NCI-H2196 (cell line): ENCODE measurements around the gene BMP2K.
"Not testable (repeated sequence)": the region's sequence is repeated elsewhere in the genome, so short reads cannot be mapped to it uniquely, and the experiment has no call there.

ENCODE experiments used
- DNase-seq: peaks from one replicate; lab custom pipeline; 2025; ENCODE audit not compliant: unreplicated experiment; lab: John Stamatoyannopoulos, UW

The BMP2K gene

DNA sequence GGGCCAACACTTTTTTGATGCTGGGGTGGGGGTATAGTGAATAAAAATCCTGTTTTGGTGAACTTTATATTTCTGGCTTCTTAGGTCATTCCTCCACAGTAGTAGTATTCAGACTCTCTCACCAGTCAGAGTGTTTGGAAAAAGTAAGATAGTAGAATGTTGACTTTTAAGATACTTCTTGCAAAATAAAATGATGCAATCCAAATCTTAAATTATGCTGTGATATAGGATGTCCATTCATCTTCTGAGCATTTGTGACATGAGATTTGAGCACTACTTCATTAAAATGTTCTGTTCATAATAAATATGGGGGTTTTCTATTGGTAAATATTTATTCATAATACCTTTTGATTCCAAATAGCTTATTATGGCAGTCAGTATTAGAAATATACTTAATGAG is 70.1 kb downstream of the BMP2K start:
- no peak for DNase-seq

GRCh38 chr4:78862314-78862737 is 86.2 kb downstream of the BMP2K start:
- DNase-seq, result no peak

- DNase-seq, result no peak
These were observed 87.2 kb downstream of the BMP2K start for GRCh38 chr4:78863254-78863869.

GRCh38 chr4:78863991-78864390 is 87.8 kb downstream of the BMP2K start:
- no peak for DNase-seq

- DNase-seq, result peak; percentile 42
These were observed 88.4 kb downstream of the BMP2K start for GRCh38 chr4:78864405-78865024.

DNA sequence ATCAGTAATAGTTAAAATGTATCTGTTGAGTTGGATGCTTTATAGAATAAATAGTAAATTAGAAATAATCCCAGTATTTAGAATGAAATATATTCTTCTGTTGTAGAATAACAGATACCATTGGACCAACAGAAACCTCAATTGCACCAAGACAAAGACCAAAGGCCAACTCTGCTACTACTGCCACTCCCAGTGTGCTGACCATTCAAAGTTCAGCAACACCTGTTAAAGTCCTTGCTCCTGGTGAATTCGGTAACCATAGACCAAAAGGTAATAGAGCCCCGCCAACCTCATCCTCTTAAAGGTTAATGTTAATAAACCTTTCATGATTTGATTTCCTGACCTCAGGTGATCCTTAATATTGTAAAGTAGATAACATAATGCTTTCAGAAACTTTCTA is 89.3 kb downstream of the BMP2K start:
- DNase-seq, result no peak

GRCh38 chr4:78868712-78869111 is 92.6 kb downstream of the BMP2K start:
- DNase-seq, result not testable (repeated sequence)

GRCh38 chr4:78870056-78870455 is 93.9 kb downstream of the BMP2K start:
- no peak for DNase-seq

- DNase-seq, result no peak
These were observed 100.6 kb downstream of the BMP2K start for GRCh38 chr4:78876568-78877320.

GRCh38 chr4:78878031-78878430 is 101.9 kb downstream of the BMP2K start:
- no peak for DNase-seq

DNA sequence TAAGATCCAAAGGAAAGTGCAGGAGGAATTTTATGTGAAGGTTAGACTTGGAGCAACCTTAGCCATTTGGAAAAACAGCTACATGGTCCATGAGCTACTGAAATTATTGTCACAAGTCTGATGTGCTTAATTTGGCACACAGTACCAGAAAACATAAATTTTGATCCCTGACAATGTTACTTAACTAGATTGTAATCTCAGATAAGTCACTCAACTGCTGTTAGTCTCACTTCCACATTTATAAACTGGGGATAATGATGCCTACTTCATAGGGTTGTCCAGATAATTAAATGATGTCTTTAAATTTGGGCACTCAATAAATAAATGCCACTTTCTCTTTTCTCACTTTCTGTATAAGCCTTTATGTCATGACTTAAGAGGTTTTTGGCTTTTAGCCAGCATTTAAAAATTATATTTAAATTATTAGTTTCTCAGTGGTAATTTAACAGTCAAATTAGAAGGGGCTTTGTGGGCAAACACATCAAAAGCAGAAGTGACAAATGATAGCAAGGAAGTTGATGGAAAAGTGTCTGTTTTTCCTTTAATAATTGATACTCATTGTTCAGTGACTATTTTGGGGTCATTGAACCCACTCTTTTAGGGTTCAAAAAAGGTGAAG is 104.8 kb downstream of the BMP2K start:
- DNase-seq, result no peak

DNA sequence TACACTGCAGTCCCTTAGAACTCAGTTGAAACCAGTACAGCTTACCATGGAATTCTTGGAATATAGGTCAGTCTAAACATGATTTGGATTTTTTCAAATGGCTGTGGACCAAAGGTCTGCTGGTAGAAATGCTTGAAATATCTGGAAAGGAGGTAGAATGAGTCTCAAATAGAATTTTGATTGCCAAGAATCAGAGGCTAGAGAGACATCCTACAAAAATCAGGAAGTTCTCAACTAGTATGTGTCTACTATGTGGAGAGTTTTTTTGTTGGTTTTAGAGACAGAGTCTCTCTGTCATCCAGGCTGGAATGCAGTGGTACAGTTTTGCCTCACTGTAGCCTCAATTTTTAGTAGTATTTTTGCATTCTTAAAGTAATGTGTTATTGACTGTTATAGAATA is 109.4 kb downstream of the BMP2K start:
- no peak for DNase-seq

DNA sequence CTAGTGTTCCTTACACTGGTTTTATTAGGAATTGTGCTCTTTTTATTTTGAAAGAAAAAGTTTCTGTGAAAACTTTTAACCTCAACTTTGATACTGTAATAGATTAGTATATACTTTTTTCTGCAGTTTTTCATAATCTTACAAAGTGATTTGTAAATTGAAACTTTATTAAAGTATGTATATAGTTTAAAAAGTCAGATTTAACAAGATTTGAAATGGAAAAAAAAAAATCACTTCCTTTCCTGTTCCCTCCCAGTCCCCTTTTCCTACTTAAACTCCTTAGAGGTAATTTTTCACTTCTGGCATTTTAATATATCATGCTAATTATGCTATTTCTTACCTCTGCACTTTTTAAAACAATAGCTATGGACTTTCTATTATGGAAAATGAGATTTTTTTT is 113.8 kb downstream of the BMP2K start:
- DNase-seq, result no peak

GRCh38 chr4:78899302-78899701 is 123.2 kb downstream of the BMP2K start:
- no peak for DNase-seq

DNA sequence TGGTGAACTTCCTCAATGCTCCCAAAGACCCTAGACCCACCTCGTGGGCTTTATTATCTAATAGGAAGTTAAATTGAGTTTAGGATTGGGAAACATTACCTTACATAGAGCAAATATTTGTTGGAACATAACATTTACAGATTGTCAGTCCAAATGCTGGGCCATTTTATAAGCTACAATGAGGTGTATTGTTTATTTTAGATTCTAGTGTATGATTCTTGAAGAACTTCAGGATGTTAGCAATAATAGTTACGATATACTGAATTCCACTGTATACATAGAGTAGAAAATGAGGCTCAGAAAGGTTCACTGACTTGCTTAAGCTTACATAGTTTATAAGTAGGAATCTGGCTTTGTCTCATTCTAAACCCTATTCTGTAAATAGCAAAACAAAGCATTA is 125.7 kb downstream of the BMP2K start:
- DNase-seq, result no peak

DNA sequence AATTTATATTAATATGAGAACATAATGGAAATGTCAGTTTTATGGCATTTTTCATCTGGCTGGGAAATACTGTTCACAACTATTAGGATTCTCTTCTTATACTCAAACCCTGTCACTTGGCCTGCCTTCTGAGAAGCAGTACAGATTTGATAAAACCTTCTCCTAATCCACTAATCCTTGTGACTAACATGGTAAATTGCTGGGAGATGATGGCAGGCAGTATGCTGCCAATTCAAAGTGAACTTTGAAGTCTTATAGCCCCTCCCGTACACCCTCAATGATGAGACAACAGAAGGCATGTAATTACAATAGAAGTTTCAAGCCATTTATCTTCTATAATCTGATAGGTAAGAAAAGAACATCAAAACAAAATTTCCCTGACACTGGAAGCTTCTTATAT is 126.1 kb downstream of the BMP2K start:
- no peak for DNase-seq

DNA sequence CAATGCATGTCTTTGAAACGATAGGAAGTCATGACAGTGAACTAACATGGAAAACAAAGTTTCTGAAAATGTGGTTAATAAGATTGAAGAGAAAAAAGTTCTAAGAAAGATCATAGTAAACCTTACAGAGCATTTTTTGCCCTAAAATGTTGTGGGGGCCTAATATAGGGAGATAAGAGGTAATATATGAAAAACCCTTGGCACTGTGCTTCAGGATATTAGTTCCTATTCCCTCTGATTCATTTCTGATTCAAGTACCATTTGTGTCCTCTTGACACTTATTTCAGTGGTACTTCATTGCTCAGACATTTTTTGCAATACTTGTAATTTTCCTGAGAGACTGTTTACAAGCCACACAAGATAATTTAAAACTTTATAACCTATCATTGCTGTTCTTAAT is 128.0 kb downstream of the BMP2K start:
- no peak for DNase-seq

DNA sequence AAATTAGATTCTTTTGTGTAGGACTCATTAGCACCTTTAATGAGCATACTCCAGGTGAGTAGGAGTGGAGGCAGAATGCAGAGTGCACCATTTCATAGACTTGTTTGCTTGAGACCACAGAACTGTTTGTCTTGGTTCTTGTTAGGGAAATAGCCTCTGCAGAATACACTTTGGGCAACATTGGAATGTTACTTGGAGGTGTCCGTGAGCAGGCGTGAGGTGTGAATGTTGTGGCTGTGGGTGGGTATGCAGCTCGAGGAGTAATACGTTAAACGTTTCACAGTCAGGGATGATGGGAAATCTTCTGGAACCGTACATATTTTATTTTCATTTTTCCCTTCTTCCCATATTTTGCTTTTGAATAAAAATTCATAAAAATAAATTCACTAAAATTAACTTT is 131.5 kb downstream of the BMP2K start:
- DNase-seq, result no peak

DNA sequence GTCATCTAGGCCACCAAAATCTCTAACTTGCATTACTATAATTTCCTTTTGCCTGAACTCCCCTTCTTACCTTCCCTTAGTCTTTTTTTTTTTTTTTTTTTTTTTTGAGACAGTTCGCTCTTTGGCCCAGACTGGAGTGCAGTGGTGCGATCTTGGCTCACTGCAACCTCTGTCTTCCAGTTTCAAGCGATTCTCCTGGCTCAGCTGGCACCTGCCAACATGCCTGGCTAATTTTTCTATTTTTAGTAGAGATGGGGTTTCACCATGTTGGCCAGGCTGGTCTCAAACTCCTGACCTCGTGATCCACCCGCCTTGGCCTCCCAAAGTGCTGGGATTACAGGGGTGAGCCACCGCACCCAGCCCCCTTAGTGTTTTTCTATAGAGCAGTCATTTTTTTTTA is 132.8 kb downstream of the BMP2K start:
- DNase-seq, result not testable (repeated sequence)

DNA sequence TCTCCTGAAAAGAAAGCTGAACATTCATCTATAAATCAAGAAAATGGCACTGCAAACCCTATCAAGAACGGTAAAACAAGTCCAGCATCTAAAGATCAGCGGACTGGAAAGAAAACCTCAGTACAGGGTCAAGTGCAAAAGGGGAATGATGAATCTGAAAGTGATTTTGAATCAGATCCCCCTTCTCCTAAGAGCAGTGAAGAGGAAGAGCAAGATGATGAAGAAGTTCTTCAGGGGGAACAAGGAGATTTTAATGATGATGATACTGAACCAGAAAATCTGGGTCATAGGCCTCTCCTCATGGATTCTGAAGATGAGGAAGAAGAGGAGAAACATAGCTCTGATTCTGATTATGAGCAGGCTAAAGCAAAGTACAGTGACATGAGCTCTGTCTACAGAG is 134.5 kb downstream of the BMP2K start:
- DNase-seq, result no peak

- no peak for DNase-seq
These were observed 146.1 kb downstream of the BMP2K start for GRCh38 chr4:78922207-78922606.
